Fibroblast of skin of left quadriceps (primary cell): Measurements from ENCODE around the gene BZW1.

Experiments used
- DNase-seq, 2 experiments: peaks; one replicate each; pipeline ENCODE4 v3.0.0-alpha.2; 2013; ENCODE audit warnings: low read depth in 2 of 2

Gene BZW1

DNA sequence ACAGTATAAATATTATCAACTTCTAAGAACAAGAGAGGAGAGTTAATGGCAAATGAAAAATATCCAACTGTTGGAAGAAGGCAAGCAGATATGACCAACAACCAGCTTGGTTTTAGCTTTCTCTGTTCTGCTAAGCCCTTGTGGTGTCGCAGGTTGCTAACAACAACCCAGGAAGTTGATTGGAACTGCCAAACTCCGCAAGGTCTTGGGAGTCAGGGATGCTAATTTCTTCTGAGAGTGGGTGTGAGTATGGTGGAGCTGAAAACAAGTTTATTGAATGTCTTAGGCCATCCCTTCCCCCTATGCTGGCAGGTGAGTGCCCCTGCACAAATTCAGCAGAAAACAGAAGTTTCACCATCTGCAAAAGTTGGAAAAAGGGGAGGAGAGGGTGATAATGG lies 17.5 kb downstream of the BZW1 start:
- DNase-seq = no peak

GRCh38 chr2:200834701-200835100 lies 23.0 kb downstream of the BZW1 start:
- DNase-seq = no peak

- no peak for DNase-seq
Observed at GRCh38 chr2:200839513-200839912, 27.8 kb downstream of the BZW1 start.

DNA sequence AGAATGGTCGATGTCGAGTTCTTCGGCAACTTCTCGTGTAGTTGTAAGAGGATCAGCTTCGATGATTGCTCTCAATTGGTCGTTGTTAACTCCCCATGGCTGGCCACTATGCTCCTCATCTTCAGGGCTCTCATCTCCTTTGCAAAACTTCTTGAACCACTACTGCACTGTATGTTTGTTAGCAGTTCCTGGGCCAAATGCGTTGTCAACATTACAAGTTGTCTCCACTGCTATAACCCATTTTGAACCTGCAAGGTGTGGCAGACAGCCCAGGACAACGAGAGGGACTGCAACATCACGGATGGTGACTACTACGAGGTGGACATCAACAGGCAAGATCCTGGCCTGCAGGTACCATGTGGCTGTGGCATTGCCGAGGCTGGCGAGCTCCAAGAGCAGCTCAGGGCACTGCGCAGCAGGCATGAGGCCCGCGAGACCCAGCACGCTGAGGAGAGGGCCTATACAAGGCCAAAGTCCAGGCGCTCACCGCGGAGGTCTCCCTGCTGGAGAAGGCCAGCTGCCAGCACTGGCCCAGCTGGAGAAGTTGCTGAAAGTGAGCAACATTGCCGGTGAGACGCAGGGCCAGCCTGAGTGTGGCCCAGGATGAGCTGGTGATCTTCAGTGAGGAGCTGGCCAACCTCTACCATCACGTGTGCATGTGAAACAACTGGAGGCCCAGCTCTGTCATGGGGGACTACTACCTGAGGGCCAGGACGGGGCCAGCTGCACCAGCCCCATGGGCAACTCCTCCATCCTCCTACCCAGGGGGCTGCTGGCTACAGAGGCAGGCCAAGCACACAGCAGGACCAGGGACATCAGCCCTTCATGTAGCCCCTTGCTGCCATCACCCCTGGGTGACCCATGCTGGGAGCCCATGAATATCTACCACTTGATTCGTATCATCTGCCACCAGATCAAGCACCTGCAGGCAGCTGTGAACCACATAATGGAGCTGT lies 32.6 kb downstream of the BZW1 start:
- no peak for DNase-seq

GRCh38 chr2:200845194-200845593 lies 33.5 kb downstream of the BZW1 start:
- DNase-seq = no peak

DNA sequence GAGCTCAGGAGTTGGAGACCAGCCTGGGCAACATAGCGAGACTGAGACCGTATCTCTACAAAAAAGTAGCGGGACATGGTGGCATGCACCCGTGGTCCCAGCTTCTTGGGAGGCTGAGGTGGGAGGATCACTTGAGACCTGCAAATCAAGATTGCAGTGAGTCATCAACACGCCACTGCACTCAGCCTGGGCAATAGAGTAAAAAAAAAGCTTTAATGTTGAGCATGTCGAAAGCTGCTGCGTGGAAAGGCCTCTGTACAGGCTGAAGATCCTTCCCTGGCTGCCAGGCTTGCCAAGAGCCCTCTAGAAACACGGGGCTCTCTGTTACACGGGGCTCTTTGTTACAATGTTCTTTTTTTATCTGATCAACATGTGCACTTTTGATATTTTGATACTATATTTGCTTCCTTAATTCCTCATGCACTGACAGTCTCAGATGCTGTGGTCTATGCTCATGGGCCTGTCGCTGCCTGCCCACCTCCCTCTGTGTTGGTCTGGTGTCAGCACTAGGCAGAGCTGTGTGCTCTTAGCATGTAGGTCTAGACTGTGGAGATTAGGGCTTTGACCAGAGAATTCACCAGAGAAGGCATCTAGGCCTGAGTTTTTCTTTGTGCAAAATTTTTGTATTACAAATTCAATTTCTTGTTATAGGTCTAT lies 34.1 kb downstream of the BZW1 start:
- DNase-seq = no peak

GRCh38 chr2:200847269-200847668 lies 35.6 kb downstream of the BZW1 start:
- DNase-seq = no peak

DNA sequence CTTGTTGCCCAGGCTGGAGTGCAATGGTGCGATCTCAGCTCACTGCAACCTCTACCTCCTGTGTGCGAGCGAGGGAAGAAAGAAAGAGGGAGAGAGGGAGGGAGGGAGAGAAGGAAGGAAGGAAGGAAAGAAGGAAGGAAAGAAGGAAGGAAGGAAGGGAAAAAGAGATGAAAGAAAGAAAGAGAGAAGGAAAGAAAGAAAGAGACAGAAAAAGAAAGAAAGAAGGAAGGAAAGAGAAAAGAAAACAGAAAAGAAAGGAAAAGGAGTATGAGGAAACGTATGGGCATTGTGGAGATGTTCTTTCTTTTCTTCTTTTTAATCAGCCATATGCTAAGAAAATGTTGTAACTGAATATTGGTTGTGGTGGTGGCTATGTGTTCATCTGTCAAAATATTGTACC lies 36.2 kb downstream of the BZW1 start:
- no peak for DNase-seq

DNA sequence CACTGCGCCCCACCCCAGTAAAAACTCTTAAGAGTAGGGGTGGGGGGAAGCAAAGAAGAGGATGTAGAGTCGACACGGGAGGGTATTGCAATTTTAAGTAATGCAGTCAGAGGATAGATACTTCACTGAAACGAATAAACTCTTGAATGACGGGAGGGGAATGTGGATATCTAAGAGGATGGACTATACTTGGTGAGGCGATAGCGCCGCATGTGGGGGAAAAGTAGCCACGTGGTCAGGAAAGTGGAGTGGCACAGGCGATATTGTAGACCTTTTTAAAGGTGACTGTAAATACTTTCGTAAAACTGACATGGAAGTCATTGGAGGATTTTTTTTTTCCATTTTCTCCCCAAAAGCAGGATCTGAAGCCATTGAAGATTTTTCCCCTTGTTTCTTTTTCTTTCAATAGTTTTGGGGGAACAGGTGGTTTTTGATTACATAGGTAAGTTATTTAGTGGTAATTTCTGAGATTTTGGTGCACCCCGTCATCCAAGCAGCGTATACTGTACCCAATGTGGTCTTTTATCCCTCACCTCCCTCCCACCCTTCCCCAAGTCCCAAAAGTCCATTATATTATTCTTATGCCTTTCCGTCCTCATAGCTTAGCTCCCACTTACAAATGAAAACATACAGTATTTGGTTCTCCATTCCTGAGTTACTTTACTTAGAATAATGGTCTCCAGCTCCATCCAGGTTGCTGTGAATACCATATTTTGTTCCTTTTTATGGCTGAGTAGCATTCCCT lies 39.0 kb downstream of the BZW1 start:
- no peak for DNase-seq

- no peak for DNase-seq
Observed at GRCh38 chr2:200851398-200852248, 39.9 kb downstream of the BZW1 start.

DNA sequence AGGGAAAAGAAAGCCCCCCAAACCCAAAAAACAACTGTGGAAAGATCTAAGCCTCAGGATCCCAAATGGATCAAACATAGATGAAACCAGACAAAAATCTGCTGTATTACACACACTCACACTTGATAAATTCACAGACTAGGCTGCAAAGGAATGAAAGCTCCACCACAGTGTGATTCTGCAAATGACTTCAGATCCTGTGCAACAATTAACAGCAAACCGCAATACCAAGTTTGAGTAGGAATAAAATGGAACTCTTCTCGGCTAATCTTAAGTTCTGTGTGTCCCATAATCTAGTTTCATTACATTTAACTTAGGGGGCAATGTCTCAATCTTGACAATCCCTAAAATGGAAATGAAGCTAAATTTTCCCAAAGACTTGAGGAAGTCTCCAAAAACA lies 40.9 kb downstream of the BZW1 start:
- no peak for DNase-seq

DNA sequence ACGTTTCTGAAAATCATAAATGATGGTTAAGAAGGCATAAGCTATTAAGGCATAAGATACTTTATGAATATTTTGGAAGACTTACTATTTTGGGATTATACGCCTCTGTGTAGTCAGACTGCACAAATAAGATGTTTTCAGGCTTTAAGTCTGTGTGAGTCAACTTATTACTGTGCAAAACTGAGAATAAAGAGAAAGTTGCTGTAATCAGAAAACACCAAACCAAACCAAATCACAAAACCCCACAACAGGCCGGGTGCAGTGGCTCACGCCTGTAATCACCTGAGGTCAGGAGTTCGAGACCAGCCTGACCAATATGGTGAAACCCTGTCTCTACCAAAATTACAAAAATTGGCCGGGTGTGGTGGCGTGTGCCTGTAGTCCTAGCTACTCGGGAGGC lies 45.1 kb downstream of the BZW1 start:
- DNase-seq = no peak

DNA sequence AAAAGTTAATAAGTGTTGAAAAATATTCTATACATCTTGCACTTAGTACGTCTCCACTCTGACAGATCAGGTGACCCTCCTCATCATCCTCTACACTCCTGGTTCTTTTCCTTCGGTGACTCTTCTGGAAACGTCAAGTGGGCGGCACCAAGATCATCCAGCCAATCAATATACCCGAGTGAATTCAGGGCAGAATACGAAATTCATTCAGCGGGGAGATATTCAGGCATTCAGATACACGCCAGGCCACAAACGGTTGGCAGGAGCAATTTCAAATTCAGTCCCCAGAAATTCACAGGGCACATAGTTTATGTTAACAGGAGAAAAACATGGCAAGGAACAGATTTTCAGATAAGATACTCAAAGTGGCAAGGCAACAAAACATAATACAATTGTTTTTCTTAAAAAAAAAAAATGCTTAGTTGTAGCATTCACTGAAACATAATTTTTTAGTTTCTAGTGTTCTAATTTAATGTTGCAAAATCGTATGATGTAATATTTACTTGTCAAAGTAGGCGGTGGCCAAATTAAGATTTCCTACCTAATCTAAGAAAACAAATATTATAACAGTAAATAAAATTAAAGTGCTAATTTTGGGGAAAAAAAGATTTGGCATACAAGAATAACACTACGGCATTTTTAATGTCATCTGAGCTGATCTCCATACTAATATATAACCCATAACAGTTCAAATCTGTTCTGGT lies 48.5 kb downstream of the BZW1 start:
- no peak for DNase-seq

- DNase-seq = no peak
Observed at GRCh38 chr2:200861617-200862155, 50.0 kb downstream of the BZW1 start.

GRCh38 chr2:200862532-200863000 lies 50.9 kb downstream of the BZW1 start:
- no peak for DNase-seq

DNA sequence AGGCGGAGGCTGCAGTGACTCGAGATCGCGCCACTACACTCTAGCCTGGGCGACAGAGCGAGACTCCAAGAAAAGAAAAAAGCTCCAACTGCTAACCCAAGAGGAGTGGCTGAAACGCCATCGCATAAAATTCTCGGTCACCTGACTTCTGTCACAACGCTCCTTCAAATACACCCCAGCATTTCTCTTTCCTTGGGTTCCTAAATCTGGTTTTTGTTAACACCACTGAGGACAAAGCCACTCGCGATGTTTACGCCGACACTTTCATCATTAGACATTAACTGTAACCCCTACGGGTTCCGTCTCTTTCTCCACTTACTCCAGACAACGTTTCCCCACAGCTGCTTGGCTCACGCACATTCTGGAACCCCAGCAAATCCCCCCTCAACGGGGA lies 52.1 kb downstream of the BZW1 start:
- no peak for DNase-seq

DNA sequence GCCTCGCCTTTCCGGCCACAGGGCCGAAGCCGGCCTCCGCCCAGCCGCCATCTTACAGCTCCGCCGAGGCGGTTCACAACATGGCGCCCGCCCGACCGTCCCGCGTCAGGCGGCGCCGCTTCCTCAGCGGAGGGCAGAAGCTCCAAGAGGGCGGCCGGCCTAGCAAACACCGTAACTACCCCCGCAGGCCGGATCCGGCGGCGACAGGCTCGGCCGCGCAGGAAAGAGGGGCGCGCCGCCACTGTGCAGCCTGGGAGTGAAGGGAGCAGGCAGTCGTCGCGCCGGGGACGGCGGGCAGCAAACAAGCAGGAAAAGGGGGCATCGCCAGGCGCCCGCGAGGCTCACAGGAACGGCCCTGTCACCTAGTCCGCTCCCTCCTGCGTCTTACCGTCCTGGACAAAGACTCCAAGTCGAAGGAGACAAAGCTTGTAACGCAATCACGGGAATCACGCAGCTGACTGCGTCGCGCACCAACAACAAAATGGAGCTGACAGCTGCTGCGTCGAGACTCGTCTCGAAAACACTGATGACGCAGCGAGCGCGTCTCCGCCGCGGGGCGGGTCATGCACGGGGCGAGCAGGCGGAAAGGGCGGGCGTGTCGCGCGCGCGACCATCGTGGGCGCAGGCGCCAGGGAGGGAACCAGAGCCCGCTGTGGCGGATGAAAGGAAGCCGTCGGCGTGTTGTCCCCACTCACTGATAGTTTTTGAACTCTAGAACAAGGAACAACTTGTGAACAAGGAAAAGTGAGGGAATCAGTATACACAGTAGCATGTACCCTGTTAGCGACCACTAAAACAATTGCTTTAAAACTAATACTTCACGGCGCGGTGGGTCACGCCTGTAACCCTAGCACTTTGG lies 52.7 kb downstream of the BZW1 start, which contains the start of gene CLK1:
CLK1 (minus strand) TSS at position 483 of the 859 bp plus-strand sequence. CDS start 2,796 bp downstream, outside the sequence.
- DNase-seq = peak; percentile 78 to 81

DNA sequence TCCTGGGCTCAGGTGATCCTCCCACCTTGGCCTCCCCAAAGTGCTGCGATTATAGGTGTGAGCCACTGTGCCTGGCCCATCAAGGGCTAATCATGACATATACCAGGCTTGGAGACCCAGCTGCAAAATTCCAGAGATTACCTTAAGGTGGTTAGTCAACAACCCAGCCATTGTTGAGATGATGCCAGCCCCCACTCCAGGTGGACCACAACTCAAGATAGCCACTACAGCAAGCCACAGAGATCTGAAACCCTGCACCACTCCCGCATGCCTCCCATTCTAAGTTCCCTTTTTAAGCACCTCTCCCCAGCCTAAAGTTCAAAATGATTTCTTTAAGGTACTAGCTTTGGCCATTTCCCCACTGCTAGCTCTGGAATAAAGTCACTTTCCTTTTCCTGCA lies 57.3 kb downstream of the BZW1 start:
- DNase-seq = no peak

DNA sequence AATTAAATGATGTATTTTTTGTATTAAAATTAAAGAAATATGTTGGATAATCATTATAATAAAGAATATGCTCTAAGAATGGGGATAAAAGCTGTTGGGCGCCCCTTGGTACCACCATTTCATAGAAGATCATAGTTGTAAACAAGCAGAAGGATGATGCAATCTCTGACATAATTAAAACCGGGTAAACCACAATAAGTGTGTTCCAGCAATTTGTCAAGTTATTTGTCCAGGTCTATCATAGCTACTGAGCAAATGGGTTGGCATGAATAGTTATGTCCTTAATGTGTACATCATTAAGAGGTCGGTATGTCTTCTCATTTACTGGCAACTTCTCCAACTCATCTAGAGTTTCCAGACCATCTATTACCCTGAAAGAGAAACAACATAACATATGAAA lies 59.4 kb downstream of the BZW1 start:
- DNase-seq = no peak
